ENCODE measurements around the gene DHRS3.

GRCh38 chr1:12644829-12645228, 26.8 kb upstream of the DHRS3 start:
- TF ChIP-seq CTCF (IDR thresholded peaks at IDR 0.05) = no peak
- TF ChIP-seq EZH2 (IDR thresholded peaks at IDR 0.05; ENCODE audit: borderline replicate concordance, insufficient read depth, low read depth, low read length, poor library complexity, severe bottlenecking) = no peak

Data from B cell (primary cell).